Gastrocnemius medialis (tissue), 4 donors: ENCODE measurements around the gene ORC3.

Source experiments
- CTCF ChIP-seq, 5 experiments: fragments of 450-650 bp in 3 of 5; fragments of 200-600 bp in 2 of 5; sonication (generic) in 2 of 5; IDR thresholded peaks in 4 of 5; conservative IDR thresholded peaks in 1 of 5; 1 replicate in 4 of 5; 2 replicates in 1 of 5; pipeline ENCODE4 v1.5.1; 2016 to 2019; ENCODE audit warnings: antibody characterized with exemption in 5 of 5, mild to moderate bottlenecking in 3 of 5, moderate library complexity in 3 of 5
- POLR2A ChIP-seq, 2 donors: fragments of 450-650 bp; IDR thresholded peaks; one replicate each; pipeline ENCODE4 v1.6.1; 2017; ENCODE audit warnings: antibody characterized with exemption in 2 of 2, mild to moderate bottlenecking in 2 of 2, moderate library complexity in 2 of 2

- peak; percentile 99 to 100 for TF ChIP-seq POLR2A (IDR thresholded peaks at IDR 0.05)
- no peak for TF ChIP-seq CTCF (IDR thresholded peaks at IDR 0.05 in 4 of 5, conservative IDR thresholded peaks at IDR 0.05 in 1 of 5)
These were observed 112.0 kb downstream of the ORC3 start, which contains the start of gene AKIRIN2 for GRCh38 chr6:87701676-87702588.
